Cardiac muscle cell (in vitro differentiated cells and primary cell): ENCODE data around the gene THG1L. TPM values are rescaled to one million over a fixed set of nuclear protein-coding genes. Genes with fewer than 3 reads are reported as not detected.
A peak's percentile ranks its signal among the peaks of the same experiment; 100 is the strongest.
"Not testable (repeated sequence)": the region's sequence is repeated elsewhere in the genome, so short reads cannot be mapped to it uniquely, and the experiment has no call there.

Experiments used
- DNase-seq, 2 donors: peaks; one replicate each; pipeline versions ENCODE4 v3.0.0 to v3.0.0-alpha.2; 2010 to 2017; ENCODE audit warnings: low read depth in 1 of 2, low spot score in 1 of 2
- H3K27ac ChIP-seq: fragments of 200-600 bp; sonication (generic); 2 replicates; pipeline ENCODE4 v1.5.1; 2016
- H3K27me3 ChIP-seq: fragments of 200-600 bp; sonication (generic); 2 replicates; pipeline ENCODE4 v1.6.0; 2016; ENCODE audit warnings: control low read depth
- H3K36me3 ChIP-seq: fragments of 200-600 bp; sonication (generic); 2 replicates; pipeline ENCODE4 v1.5.1; 2016; ENCODE audit warnings: control low read depth
- H3K4me1 ChIP-seq: fragments of 200-600 bp; sonication (generic); 2 replicates; pipeline ENCODE4 v1.8.1; 2017; ENCODE audit warnings: low read depth, mild to moderate bottlenecking, mixed run types
- H3K4me3 ChIP-seq: fragments of 200-600 bp; sonication (generic); 2 replicates; pipeline ENCODE4 v1.5.1; 2016; ENCODE audit warnings: mild to moderate bottlenecking
- H3K9me3 ChIP-seq: fragments of 200-600 bp; sonication (generic); 2 replicates; pipeline ENCODE4 v1.5.1; 2017; ENCODE audit warnings: low read depth, mild to moderate bottlenecking, control low read depth
- CTCF ChIP-seq: IDR thresholded peaks from 2 replicates; pipeline ENCODE4 v1.5.1; 2012; ENCODE audit warnings: low read depth, mild to moderate bottlenecking, low read length
- polyA plus RNA-seq: library from polyadenylated mRNA; unstranded; fragments of >200 nt; fragmentation: Nextera tagmentation; extraction: Ambion mirVana; gene quantifications from 2 replicates; pipeline ENCODE4 v1.2.1, GENCODE V29; 2016
- total RNA-seq: library from RNA; depleted of rRNA; stranded (reverse); fragments of >200 nt; gene quantifications from 2 replicates; pipeline ENCODE4 v1.2.3, GENCODE V29; 2016

THG1L gene
- total and polyA plus RNA-seq, 2 experiments from 2014 or later = 6.1 to 10.0 TPM

- no peak for TF ChIP-seq CTCF
- DNase-seq = no peak
These were observed 40.4 kb upstream of the THG1L start for GRCh38 chr5:157690690-157691433.

GRCh38 chr5:157693816-157694215 is 37.4 kb upstream of the THG1L start:
- H3K27me3 ChIP-seq, DNase-seq, H3K27ac ChIP-seq, H3K4me1 ChIP-seq, H3K4me3 ChIP-seq, H3K9me3 ChIP-seq, H3K36me3 ChIP-seq: not testable (repeated sequence)

More at GRCh38 chr5:157690690-157691433, 40.4 kb upstream of the THG1L start:
- Histone ChIP-seq H3K9me3 (no peaks in the 10 kb centered on the region), H3K4me1 (no peaks in the 10 kb centered on the region), H3K27me3 (no peaks in the 10 kb centered on the region), H3K27ac (no peak overlapping the region), H3K4me3 (no peak overlapping the region), H3K36me3 (no peaks in the 10 kb centered on the region)

DNA sequence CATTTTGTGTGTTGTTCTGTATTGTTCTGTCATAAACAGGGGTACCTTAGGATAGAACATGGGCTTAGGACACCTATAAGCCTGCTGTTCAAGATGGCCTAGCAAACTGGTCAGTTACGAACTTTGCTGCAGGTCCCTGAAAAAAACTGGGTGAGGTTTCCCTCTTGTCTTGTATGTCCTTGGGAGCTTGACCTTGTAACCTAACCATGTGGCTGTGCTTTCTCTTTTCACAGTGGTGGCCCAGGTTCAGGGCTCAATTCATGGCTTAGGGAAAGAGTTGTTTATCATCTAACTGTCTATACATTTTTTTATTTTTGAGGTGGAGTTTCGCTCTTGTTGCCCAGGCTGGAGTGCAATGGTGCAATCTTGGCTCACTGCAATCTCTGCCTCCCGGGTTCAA is 35.1 kb upstream of the THG1L start:
- H3K4me3 ChIP-seq, H3K36me3 ChIP-seq, H3K4me1 ChIP-seq, H3K9me3 ChIP-seq, H3K27ac ChIP-seq, DNase-seq, H3K27me3 ChIP-seq: not testable (repeated sequence)

GRCh38 chr5:157698674-157699073 is 32.5 kb upstream of the THG1L start:
- H3K27me3 ChIP-seq, H3K4me1 ChIP-seq, DNase-seq, H3K36me3 ChIP-seq, H3K9me3 ChIP-seq, H3K27ac ChIP-seq, H3K4me3 ChIP-seq: not testable (repeated sequence)

- Histone ChIP-seq H3K27ac (no peak overlapping the region), H3K27me3 (no peaks in the 10 kb centered on the region), H3K4me1 (no peaks in the 10 kb centered on the region), H3K36me3 (no peaks in the 10 kb centered on the region), H3K9me3 (no peaks in the 10 kb centered on the region), H3K4me3 (no peak overlapping the region)
- TF ChIP-seq CTCF = no peak
- DNase-seq = no peak
These were observed 27.5 kb upstream of the THG1L start for GRCh38 chr5:157703736-157704135.

DNA sequence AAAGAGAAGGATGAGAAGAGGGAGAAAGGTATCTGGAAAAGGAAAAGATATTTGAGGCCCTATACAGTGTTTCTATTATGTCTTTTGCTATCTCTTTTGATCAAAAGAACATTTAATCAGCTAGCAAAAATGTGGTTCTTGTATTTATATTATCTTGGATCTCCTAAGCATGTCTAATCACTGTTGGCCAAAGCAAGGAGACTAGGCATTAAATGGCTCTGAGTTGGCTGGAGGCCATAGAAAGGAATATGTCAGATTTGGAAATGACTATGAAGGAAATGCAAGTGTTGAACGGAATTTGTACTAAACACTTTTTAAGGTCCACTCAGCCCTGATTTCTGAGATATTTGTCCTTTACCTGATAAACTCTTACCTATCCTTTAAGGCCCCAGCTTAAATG is 22.4 kb upstream of the THG1L start:
- Histone ChIP-seq H3K27me3 (no peaks in the 10 kb centered on the region), H3K27ac (no peak overlapping the region), H3K36me3 (no peaks in the 10 kb centered on the region), H3K9me3 (no peaks in the 10 kb centered on the region), H3K4me1 (no peaks in the 10 kb centered on the region), H3K4me3 (no peak overlapping the region)
- peak in 1 of 2 donors; percentile 35 for DNase-seq
- no peak for TF ChIP-seq CTCF

GRCh38 chr5:157709346-157709745 is 21.9 kb upstream of the THG1L start:
- H3K4me1 ChIP-seq = no peaks in the 10 kb centered on the region
- H3K36me3 ChIP-seq = no peaks in the 10 kb centered on the region
- H3K9me3 ChIP-seq = no peaks in the 10 kb centered on the region
- no peak overlapping the region for H3K4me3 ChIP-seq
- no peak overlapping the region for H3K27ac ChIP-seq
- no peak for TF ChIP-seq CTCF
- DNase-seq = no peak
- H3K27me3 ChIP-seq = no peaks in the 10 kb centered on the region
